GM21576 (cell line): Measurements from ENCODE around the gene GOLGA2.
A peak's percentile ranks its signal among the peaks of the same experiment; 100 is the strongest.
"Not testable (repeated sequence)": the region's sequence is repeated elsewhere in the genome, so short reads cannot be mapped to it uniquely, and the experiment has no call there.

ENCODE experiments used
- ATAC-seq: cut with Tn5 transposase; IDR thresholded peaks from one replicate; pipeline ENCODE4 v1.9.1; 2021; ENCODE audit warnings: mild to moderate bottlenecking, moderate library complexity; ENCODE audit not compliant: unreplicated experiment

The GOLGA2 gene

DNA sequence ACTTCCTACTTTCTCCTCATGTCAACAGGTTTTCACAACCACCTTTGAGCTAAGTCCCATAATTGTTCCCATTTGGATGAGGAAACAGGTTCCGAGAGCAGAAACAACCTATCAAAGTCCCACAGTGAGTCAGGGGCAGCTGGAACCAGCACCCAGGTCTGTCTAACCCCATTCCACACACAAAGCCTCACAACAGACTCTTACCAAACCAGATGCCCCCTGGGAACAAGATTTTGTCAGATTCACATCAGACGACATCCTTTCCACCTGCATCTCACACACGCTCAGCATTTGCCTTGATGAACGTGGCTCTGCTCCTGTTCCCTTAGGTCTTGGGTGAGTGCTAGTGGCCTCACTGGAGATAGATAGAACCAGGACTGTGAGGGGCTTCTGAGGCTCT lies 17.3 kb upstream of the GOLGA2 start:
- no peak for ATAC-seq

DNA sequence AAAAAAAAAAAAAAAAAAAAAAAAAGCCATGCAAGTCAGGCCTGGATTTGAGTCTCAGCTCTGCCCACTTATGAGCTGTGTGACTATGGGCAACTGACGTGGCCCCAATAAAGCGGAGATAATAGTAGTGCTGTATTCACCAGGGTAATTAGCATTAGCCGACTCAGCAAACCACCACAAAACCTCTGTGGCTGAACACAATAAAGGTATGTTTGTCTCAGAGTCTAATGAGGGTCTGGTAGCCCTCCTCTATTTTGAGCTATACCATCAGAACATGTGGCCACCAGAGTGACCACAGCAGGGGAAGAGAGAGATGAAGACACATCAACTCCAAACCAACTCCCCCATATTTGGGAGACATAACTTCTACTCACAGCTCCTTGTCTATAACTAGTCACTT lies 16.2 kb upstream of the GOLGA2 start:
- ATAC-seq = no peak

DNA sequence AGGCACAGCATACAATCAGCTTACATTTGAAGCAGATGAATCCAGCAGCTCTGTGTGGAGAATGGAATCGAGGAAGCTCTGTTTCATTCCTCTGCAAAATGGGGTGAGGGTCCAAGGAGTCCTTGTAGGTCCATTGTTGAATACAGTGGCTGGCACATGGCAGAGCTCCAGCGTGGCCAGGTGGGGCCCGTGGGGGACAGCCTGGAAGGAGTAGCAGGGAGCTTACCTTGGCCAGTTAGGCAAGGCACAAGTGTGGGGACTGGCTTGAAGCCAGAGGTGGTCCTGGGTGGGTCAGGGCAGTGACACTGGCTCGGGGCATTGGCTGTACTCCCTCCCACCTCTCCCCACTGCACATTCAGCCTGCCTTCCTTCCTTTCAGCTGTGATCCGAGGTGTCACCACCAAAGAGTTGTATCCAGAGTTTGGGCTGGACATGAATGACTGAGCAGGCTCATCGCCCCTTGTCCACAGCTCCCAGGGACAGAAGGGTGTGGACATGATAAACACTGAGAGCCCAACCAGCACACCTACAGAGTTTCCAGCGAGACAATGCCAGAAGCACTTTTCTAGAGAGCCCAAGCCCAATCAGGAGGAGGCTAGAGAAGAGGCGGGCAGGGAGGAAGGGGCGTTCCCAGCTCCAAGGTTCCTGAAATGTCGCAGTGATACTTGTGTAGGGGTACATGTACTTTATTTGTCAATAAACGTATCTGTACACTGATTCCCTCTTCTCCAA lies 12.6 kb upstream of the GOLGA2 start:
- ATAC-seq = no peak

DNA sequence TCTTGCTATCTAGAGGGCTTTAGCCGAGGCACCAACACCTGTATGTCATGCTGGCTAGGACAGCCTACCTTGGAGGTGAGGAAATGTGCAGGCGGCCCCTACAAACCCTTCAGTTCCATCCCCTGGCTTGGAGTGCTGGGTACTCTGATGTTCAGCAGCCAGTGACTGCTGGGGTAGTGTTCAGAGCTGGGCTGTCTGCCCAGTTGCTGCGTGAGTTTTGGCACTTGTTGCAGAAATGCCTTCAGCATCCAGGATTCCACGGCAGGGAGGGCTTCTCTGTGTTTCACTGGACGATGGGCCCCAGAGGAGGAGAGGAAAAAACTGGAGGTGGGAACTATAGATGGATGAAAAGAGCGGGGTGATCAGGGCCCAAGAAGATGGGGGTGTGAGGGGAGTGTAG lies 10.6 kb upstream of the GOLGA2 start:
- ATAC-seq = no peak

GRCh38 chr9:128285033-128285784 lies 9.4 kb upstream of the GOLGA2 start:
- ATAC-seq = no peak

GRCh38 chr9:128282500-128282899 lies 6.7 kb upstream of the GOLGA2 start:
- no peak for ATAC-seq

- no peak for ATAC-seq
Measured at GRCh38 chr9:128280084-128280622, 4.3 kb upstream of the GOLGA2 start.

DNA sequence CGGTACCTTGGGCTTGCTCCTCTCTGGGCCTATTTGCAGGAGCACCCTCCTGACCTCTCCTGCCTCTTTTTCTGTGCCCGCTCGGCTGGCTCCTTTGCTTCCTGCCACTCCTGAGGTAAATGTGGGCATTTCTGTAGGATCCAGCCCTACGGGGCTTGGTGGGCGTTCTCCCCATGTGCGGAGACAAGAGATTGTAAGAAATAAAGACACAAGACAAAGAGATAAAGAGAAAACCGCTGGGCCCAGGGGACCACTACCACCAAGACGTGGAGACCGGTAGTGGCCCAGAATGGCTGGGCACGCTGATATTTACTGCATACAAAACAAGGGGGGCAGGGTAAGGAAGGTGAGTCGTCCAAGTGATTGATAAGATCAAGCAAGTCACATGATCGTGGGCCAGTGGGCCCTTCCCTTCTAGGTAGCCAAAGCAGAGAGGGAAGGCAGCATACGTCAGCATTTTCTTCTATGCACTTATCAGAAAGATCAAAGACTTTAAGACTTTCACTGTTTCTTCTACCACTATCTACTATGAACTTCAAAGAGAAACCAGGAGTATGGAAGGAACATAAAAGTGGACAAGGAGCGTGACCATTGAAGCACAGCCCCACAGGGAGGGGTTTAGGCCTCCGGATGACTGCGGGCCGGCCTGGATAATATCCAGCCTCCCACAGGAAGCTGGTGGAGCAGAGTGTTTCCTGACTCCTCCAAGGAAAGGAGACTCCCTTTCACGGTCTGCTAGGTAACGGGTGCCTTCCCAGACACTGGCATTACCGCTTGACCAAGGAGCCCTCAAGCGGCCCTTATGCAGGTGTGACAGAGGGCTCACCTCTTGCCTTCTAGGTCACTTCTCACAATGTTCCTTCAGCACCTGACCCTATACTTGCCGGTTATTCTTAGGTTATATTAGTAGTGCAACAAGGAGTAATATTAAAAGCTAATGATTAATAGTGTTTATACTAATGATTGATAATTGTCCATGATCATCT lies 3.6 kb upstream of the GOLGA2 start:
- not testable (repeated sequence) for ATAC-seq

DNA sequence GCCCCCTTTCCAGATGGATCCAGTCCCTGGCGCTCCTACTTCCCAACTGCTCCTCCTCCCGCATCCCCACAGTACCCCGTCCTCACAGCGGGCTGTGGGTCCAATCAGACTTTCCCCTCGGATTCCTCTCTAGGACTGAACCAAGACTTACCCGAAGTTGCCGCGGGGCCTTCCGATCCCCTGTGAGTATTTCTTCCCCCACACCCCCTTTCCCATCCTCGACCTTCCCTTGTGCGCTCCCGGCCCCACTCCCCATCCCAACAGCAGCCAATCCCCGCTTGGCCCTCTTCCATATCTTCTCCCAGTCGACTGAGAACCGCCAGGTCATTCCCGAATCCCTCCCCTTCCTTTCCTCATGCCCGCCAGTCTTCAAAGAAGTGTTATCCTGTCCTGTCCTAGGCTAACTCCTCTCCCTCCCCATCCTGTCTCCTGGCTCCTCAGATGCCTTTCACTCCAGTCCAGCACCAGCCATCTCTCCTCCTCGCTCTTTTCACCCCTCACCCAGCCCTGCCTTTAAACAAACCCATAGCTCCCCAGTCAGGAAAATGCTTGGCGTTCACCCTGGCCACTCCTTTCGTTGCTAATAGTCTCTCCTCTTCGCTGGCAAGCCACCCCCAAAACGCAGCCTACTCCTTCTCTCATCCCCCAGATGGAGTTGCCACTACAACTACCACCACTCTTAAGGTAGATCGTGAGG lies 915 bp upstream of the GOLGA2 start:
- ATAC-seq = no peak

DNA sequence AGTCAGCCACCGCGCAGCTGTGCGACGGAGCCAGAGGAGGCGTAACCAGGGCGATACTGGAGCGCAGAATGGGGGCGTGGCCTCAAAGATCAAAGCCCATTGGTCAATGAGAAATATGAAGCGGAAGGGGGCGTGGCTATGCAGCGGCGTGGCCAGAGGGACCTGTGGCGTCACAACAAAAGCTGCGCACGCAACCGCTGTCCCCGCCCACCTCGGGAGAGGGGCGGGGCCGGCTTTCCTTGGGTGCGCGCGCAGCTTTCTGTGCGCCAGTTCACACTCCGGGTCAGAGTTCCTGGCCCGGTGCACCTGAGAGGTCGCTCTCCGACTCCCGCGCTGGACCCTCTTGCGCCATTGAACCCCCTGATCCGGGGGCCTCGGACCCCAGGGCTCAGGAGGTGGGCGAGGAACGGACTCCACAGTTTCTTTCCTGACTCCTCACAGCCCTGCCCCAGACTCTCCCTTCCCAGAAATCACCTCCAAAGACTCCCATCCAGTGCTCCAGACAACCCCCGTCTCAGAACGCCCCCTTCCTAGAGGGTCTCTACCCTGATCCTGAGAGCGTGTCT lies 284 bp upstream of the GOLGA2 start, which contains the start of gene SWI5:
TSS of gene SWI5 (plus strand) at position 269 of the 566 bp plus-strand sequence.
- ATAC-seq = peak; percentile 94

- no peak for ATAC-seq
Measured at GRCh38 chr9:128274245-128274644, 1.6 kb downstream of the GOLGA2 start.

DNA sequence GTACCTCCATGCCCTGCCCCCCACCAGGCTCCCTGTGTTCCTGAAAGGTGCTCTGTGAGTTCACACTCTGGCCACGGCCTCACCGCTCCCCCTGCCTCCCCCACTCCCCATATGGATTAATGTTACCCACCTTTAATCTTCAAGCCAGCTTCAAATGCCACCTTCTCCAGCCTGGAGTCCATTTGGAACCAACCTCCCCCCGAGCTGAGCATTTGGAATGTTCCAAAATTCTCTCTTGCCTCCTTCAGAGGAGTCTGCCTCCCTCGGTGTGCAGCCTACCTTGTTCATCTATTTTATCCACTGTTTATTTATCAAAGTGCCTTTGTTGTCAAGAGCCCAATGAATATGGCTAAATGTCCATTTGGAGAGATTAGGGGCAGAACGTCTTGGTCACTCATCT lies 4.3 kb downstream of the GOLGA2 start:
- ATAC-seq = no peak

- no peak for ATAC-seq
Measured at GRCh38 chr9:128271112-128271511, 4.7 kb downstream of the GOLGA2 start.

- no peak for ATAC-seq
Measured at GRCh38 chr9:128266868-128267590, 8.8 kb downstream of the GOLGA2 start.

DNA sequence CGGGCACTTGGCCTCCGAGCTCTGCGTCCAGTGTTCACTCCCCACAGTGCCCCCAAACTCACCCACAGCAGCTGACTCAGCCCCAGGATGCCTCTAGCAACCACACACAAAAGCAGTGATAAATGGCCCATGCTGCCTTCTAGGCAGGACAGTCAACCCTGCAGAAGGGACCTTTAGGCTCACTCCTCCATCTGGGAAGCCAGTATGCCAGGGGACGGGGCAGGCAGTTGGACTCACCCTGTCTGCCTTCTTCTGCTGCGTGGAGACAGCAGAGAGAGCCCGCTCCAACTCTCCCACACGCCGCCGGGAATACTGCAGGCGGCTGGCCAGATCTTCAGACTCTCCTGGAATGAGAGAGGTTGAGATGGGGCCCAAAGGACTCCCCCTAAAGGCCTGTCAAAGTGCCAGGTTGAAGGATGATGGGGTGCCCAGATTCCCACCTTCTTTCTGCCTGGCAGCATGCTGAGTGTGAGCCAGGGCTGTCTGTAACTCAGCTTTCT lies 10.4 kb downstream of the GOLGA2 start:
- no peak for ATAC-seq

GRCh38 chr9:128262687-128263086 lies 13.1 kb downstream of the GOLGA2 start:
- no peak for ATAC-seq

- no peak for ATAC-seq
Measured at GRCh38 chr9:128260340-128260739, 15.5 kb downstream of the GOLGA2 start.

DNA sequence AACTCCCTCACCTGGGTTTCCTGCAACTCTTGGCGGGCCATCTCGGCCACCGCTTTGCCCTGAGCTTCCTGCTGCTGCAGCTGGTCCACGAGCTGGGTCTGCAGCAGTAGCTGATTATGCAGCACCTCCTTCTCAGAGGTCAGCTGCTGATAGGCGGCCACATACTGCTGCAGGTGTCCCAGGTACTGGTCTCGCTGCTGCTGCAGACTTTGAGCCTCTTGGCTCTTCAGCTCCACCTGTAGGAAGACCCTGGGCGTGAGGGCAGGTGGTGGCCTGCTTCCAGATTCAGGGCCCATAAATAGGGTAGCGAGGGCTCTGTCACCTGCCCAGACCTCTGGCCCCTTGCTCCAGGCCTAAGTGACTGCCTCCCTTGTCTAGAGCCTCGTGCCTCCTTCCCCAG lies 16.7 kb downstream of the GOLGA2 start:
- no peak for ATAC-seq

DNA sequence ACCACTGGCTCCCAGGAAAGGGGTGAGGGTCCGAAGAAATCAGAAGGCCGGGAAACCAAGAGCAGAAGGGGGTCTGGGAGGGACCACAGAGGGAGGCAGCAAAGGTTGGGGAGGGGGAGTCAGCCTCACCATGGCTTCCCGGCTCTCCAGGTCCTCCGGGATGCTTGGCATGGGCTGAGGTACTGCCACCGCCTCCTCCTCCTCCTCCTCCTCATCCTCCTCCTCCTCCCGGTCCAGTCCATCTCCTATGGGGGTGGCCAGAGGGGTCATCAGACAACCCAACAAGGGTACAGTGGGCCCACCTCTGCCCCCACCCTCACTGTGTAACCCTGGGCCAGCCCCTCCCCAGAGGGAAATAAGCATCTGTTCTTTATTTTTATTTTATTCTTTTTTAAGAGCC lies 17.5 kb downstream of the GOLGA2 start:
- no peak for ATAC-seq
